ENCODE measurements around the gene CNTNAP1. TPM values are rescaled to one million over a fixed set of nuclear protein-coding genes. Genes with fewer than 3 reads are reported as not detected.

Gene CNTNAP1
- total RNA-seq, 3 donors from 2014 or later: 1.4 to 37.4 (median 7.1) TPM

DNA sequence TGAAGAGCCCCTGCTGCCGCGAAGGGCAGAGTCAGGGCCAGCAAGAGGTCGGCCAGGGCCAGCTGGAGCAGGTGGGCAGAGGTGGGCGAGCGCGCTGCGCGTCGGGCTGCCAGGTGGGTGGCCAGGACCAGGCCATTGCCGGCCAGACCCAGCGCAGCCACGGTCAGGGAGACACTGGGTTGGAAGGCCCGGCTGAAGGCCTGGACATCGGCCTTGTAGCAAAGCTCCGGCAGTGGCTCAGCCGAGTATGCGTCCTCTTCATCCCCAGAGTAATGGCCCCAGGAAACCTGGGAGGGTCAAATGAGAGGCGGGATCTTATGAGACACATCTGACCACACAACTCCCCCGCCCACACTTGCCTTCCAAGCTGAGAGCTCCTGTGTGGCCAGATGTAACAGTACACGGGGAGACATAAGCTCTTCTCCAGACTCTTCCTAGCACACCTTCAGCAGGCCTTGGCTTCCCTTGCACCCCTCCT lies 2.0 kb upstream of the CNTNAP1 start:
- intact Hi-C loops (cut with DNase I, micrococcal nuclease): no loop called here
- Histone ChIP-seq H3K36me3 (ENCODE audit: low read depth) (no peaks in the 10 kb centered on the region), H3K4me3 (no peak overlapping the region), H3K9me3 (no peaks in the 10 kb centered on the region), H3K4me1 (ENCODE audit: low read depth) (peaks cover 68% of the 10 kb centered on the region)
- TF ChIP-seq, protein P1, sequence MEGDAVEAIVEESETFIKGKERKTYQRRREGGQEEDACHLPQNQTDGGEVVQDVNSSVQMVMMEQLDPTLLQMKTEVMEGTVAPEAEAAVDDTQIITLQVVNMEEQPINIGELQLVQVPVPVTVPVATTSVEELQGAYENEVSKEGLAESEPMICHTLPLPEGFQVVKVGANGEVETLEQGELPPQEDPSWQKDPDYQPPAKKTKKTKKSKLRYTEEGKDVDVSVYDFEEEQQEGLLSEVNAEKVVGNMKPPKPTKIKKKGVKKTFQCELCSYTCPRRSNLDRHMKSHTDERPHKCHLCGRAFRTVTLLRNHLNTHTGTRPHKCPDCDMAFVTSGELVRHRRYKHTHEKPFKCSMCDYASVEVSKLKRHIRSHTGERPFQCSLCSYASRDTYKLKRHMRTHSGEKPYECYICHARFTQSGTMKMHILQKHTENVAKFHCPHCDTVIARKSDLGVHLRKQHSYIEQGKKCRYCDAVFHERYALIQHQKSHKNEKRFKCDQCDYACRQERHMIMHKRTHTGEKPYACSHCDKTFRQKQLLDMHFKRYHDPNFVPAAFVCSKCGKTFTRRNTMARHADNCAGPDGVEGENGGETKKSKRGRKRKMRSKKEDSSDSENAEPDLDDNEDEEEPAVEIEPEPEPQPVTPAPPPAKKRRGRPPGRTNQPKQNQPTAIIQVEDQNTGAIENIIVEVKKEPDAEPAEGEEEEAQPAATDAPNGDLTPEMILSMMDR (IDR thresholded peaks at IDR 0.05): no peak
- no peak for DNase-seq
- no peak for ATAC-seq

DNA sequence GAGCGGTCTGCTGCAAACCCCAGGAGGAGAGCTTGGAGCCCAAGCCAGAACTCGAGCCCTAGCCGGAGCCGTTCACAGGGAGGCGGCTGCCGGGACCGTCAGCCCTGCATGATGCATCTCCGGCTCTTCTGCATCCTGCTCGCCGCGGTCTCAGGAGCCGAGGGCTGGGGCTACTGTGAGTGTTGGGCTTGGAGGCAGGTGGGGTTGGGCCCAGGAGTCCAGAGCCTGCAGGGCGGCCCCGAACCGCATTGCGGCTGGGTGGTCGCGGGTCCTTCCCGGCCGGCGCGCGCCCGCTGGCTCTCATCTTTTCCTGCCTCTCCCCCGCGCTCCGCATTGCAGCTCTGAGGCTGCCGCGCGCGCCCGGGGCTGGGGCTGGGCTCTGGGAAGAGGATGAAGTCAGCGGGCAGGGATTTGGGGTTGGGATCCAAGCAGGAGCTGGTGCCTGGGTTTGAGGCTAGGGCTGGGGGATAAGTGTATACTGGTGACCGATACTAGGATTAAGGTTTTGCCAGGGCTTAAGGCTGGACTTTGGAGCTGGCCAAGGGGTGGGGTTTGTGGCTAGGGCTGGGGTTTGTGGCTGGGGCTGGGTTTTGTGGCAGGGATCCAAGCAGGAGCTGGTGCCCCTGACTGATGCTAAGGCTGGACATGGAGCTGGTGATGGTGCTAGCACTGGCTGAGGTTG lies 532 bp downstream of the CNTNAP1 start:
- peak in 2 of 3 donors; percentile 55 to 72 for DNase-seq
- intact Hi-C loops (cut with DNase I, micrococcal nuclease): no loop called here

DNA sequence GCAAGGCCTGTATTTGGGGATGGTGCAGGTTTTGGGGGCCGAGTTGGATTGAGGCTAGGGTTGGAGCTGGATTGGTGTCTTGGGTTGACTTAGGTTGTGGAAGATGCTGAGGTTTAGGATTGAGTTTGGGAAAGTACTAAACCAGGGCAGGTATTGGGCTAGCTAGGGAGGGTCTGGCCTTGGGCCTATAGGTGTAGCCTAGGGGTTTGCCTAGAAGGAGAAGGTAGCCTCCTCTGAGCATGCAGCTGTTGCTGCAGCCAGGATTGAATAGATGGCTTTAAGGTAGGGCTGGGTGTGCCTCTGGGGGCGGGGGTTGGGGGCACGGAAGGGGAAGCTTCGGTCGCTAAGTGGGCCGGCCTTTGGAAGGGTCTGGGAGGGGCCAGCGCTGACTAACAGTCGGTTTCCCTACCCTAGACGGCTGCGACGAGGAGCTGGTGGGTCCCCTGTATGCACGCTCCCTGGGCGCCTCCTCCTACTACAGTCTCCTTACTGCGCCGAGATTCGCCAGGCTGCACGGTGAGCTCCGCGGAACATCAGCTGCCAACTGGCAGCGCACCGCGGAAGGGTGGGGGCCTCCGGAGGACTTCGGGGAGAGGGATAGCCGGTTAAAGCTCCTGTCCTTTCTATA lies 1.2 kb downstream of the CNTNAP1 start:
- peak in 1 of 3 donors; percentile 68 for DNase-seq
- ATAC-seq: peak; percentile 13

More for the DNA sequence above, 532 bp downstream of the CNTNAP1 start:
- no peak overlapping the region for H3K4me3 ChIP-seq
- ATAC-seq: peak; percentile 6
- TF ChIP-seq, protein P1 (IDR thresholded peaks at IDR 0.05): no peak
- no peaks in the 10 kb centered on the region for H3K9me3 ChIP-seq
- no peaks in the 10 kb centered on the region for H3K36me3 ChIP-seq (ENCODE audit: low read depth)
- H3K4me1 ChIP-seq (ENCODE audit: low read depth): peaks cover 55% of the 10 kb centered on the region

DNA sequence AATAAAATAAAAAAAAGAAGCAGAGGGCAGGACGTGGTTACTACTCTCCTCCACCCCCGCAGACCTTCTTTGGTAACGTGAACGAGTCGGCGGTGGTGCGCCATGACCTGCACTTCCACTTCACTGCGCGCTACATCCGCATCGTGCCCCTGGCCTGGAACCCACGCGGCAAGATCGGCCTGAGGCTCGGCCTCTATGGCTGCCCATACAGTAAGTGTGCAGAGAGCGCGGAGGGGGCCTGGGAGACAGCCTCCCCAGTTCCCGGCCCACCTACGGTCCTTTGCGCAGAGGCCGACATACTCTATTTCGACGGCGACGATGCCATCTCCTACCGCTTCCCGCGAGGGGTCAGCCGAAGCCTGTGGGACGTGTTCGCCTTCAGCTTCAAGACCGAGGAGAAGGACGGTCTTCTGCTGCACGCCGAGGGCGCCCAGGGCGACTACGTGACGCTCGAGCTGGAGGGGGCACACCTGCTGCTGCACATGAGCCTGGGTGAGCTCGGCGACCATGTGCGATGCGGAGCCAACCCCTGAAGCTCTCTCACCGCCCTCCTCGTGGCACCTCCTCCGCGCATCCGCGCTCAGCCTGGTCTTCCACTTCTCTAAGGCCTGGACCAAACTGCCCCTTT lies 2.7 kb downstream of the CNTNAP1 start:
- H3K9me3 ChIP-seq: no peaks in the 10 kb centered on the region
- H3K4me3 ChIP-seq: no peak overlapping the region
- no peak for DNase-seq
- intact Hi-C loops (cut with DNase I, micrococcal nuclease): no loop called here
- TF ChIP-seq, protein P1 (IDR thresholded peaks at IDR 0.05): no peak
- peaks cover 38% of the 10 kb centered on the region for H3K4me1 ChIP-seq (ENCODE audit: low read depth)
- H3K36me3 ChIP-seq (ENCODE audit: low read depth): no peaks in the 10 kb centered on the region
- no peak for ATAC-seq

More for the DNA sequence above, 1.2 kb downstream of the CNTNAP1 start:
- TF ChIP-seq, protein P1 (IDR thresholded peaks at IDR 0.05): no peak
- Histone ChIP-seq H3K4me3 (no peak overlapping the region), H3K9me3 (no peaks in the 10 kb centered on the region), H3K36me3 (ENCODE audit: low read depth) (no peaks in the 10 kb centered on the region), H3K4me1 (ENCODE audit: low read depth) (peaks cover 52% of the 10 kb centered on the region)
- intact Hi-C loops (cut with DNase I, micrococcal nuclease): no loop called here

DNA sequence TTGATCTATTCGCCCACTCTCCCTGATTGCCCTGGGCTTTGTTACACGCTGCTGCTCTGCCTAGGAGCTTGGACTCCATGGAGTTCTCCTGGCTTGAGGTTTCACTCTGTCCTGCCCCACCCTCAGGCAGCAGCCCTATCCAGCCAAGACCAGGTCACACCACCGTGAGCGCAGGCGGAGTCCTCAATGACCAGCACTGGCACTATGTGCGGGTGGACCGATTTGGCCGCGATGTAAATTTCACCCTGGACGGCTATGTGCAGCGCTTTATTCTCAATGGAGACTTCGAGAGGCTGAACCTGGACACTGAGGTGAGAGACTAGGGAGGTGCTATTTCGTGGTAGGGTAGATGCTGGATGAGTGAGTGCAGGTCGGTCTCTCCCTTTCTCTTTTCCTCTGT lies 3.5 kb downstream of the CNTNAP1 start:
- intact Hi-C loops (cut with DNase I, micrococcal nuclease): no loop called here
- TF ChIP-seq, protein P1 (IDR thresholded peaks at IDR 0.05): no peak
- Histone ChIP-seq H3K36me3 (ENCODE audit: low read depth) (no peaks in the 10 kb centered on the region), H3K9me3 (no peaks in the 10 kb centered on the region), H3K4me3 (no peak overlapping the region), H3K4me1 (ENCODE audit: low read depth) (peaks cover 32% of the 10 kb centered on the region)
- no peak for DNase-seq
- ATAC-seq: no peak
